Hematopoietic multipotent progenitor cell (in vitro differentiated cells): ENCODE measurements around the gene IL1RL1. TPM values are rescaled to one million over a fixed set of nuclear protein-coding genes. Genes with fewer than 3 reads are reported as not detected.

Experiments
- DNase-seq, 3 donors: peaks; one replicate each; pipeline ENCODE4 v3.0.0-alpha.2; 2011 to 2015; ENCODE audit warnings: low read depth in 2 of 3, low spot score in 2 of 3
- total RNA-seq: library from RNA; depleted of rRNA; stranded (reverse); fragments of >200 nt; gene quantifications from one replicate; pipeline ENCODE4 v1.2.3, GENCODE V29; 2012

Gene IL1RL1
- total RNA-seq, 1 donor = 1.6 TPM

GRCh38 chr2:102334486-102334885 is 23.1 kb downstream of the IL1RL1 start:
- DNase-seq = no peak

GRCh38 chr2:102335871-102336366 is 24.6 kb downstream of the IL1RL1 start:
- DNase-seq = peak in 2 of 3 donors; percentile 67 to 69

- no peak for DNase-seq
These were observed 25.2 kb downstream of the IL1RL1 start for GRCh38 chr2:102336502-102336945.

- DNase-seq = no peak
These were observed 25.6 kb downstream of the IL1RL1 start for GRCh38 chr2:102337012-102337411.

- DNase-seq = no peak
These were observed 26.4 kb downstream of the IL1RL1 start for GRCh38 chr2:102337481-102338386.

- DNase-seq = peak in 1 of 3 donors; percentile 42
These were observed 29.4 kb downstream of the IL1RL1 start for GRCh38 chr2:102340778-102341177.

- no peak for DNase-seq
These were observed 31.5 kb downstream of the IL1RL1 start for GRCh38 chr2:102342888-102343287.

GRCh38 chr2:102344397-102344796 is 33.0 kb downstream of the IL1RL1 start:
- no peak for DNase-seq

GRCh38 chr2:102345329-102345920 is 34.1 kb downstream of the IL1RL1 start:
- no peak for DNase-seq

GRCh38 chr2:102346381-102347130 is 35.2 kb downstream of the IL1RL1 start:
- DNase-seq = no peak

- peak in 1 of 3 donors; percentile 14 for DNase-seq
These were observed 38.9 kb downstream of the IL1RL1 start for GRCh38 chr2:102350137-102350793.

GRCh38 chr2:102355526-102356380 is 44.4 kb downstream of the IL1RL1 start, which contains the start of gene IL18R1:
Gene IL18R1 (plus strand): TSS chr2:102355796. CDS start chr2:102362661, 6,865 bp downstream.
- peak; percentile 61 to 73 (median 61) for DNase-seq

GRCh38 chr2:102356381-102356712 is 45.0 kb downstream of the IL1RL1 start:
- no peak for DNase-seq

- DNase-seq = no peak
These were observed 45.4 kb downstream of the IL1RL1 start for GRCh38 chr2:102356741-102357140.

- peak in 1 of 3 donors; percentile 50 for DNase-seq
These were observed 46.6 kb downstream of the IL1RL1 start for GRCh38 chr2:102357937-102358336.

GRCh38 chr2:102358496-102358895 is 47.1 kb downstream of the IL1RL1 start:
- DNase-seq = no peak

- no peak for DNase-seq
These were observed 48.2 kb downstream of the IL1RL1 start for GRCh38 chr2:102359527-102359926.

- DNase-seq = no peak
These were observed 50.4 kb downstream of the IL1RL1 start for GRCh38 chr2:102361632-102362241.

GRCh38 chr2:102365763-102366162 is 54.4 kb downstream of the IL1RL1 start:
- DNase-seq = no peak
